ENCODE measurements around the gene SPATA16. TPM values are rescaled to one million over a fixed set of nuclear protein-coding genes. Genes with fewer than 3 reads are reported as not detected.

Gene SPATA16
- total RNA-seq, 1 experiment from 2014 or later, result not detected

GRCh38 chr3:172856795-172857742 lies 284.0 kb downstream of the SPATA16 start:
- in situ Hi-C loops (cut with HindIII; ENCODE audit: low sequenced_read_pairs), result no loop called here
- no peak for DNase-seq (ENCODE audit: low spot score)

DNA sequence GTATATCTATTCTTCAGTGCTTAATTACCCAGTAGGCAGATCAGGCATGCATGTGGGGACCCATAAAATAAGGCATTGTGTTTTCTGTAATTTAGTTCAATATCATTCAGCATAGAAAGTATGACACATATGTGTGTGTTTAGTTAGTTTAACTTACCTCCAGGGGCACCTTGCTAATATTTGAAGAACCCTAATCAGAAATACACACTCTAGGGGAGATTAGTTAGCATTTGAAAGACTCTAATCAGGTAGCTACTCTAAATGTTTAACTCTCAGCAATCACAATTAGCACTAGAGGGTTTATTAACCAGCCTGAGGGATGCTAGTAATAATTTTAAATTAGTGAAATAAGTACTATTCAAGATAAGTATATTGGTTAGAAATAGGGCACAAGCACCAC lies 286.0 kb downstream of the SPATA16 start:
- in situ Hi-C loops (cut with HindIII; ENCODE audit: low sequenced_read_pairs), result no loop called here
- no peak for DNase-seq (ENCODE audit: low spot score)

- in situ Hi-C loops (cut with HindIII; ENCODE audit: low sequenced_read_pairs), result no loop called here
- DNase-seq (ENCODE audit: low spot score), result no peak
These were observed 286.9 kb downstream of the SPATA16 start for GRCh38 chr3:172853921-172854666.

DNA sequence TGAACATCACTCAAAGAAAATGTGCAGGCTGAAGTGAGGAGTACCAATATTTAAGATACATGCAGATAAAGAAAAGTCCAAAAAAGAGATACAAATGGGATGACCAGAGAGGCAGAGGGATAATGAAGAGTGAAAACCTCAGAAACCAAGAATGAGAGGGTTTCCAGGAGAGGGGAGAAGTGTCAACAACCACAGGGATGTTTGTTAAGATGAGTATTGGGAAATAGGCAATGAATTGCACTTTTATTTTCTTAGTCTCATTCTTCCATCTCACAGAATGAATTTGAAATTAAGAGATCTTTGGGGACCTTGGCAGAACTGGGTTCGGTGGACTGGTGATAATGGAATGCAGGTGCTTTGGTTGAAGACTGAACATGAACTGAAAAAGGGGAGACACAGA lies 288.0 kb downstream of the SPATA16 start:
- no peak for DNase-seq (ENCODE audit: low spot score)
- in situ Hi-C loops (cut with HindIII; ENCODE audit: low sequenced_read_pairs), result no loop called here

- in situ Hi-C loops (cut with HindIII; ENCODE audit: low sequenced_read_pairs), result no loop called here
- DNase-seq (ENCODE audit: low spot score), result no peak
These were observed 292.1 kb downstream of the SPATA16 start for GRCh38 chr3:172848910-172849309.

- DNase-seq (ENCODE audit: low spot score), result no peak
- in situ Hi-C loops (cut with HindIII; ENCODE audit: low sequenced_read_pairs), result no loop called here
These were observed 293.7 kb downstream of the SPATA16 start for GRCh38 chr3:172847292-172847691.

DNA sequence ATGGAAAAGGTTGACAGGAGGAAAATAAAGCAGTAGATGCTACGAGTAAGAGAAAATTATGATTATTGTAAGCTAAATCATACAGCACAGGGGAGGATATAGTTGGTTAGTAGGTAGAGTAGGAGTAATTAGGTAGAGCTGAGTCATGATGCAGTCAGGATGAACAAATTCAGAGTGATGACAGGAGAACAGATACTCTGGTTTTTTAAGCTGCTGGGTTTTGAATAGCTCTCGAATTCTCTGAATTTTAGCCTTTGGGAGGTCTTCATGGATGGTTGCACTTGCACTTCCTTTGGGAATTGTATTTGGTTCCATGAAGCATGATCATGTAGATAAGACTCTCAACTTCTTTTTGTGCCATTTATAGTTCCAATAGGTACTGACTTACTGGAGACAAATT lies 294.3 kb downstream of the SPATA16 start:
- no peak for DNase-seq (ENCODE audit: low spot score)

GRCh38 chr3:172846103-172846561 lies 294.9 kb downstream of the SPATA16 start:
- no peak for DNase-seq (ENCODE audit: low spot score)
- in situ Hi-C loops (cut with HindIII; ENCODE audit: low sequenced_read_pairs), result no loop called here

More for the DNA sequence above, 294.3 kb downstream of the SPATA16 start:
- in situ Hi-C loops (cut with HindIII; ENCODE audit: low sequenced_read_pairs), result no loop called here

- in situ Hi-C loops (cut with HindIII; ENCODE audit: low sequenced_read_pairs), result no loop called here
- DNase-seq (ENCODE audit: low spot score), result no peak
These were observed 296.6 kb downstream of the SPATA16 start for GRCh38 chr3:172844428-172844827.

DNA sequence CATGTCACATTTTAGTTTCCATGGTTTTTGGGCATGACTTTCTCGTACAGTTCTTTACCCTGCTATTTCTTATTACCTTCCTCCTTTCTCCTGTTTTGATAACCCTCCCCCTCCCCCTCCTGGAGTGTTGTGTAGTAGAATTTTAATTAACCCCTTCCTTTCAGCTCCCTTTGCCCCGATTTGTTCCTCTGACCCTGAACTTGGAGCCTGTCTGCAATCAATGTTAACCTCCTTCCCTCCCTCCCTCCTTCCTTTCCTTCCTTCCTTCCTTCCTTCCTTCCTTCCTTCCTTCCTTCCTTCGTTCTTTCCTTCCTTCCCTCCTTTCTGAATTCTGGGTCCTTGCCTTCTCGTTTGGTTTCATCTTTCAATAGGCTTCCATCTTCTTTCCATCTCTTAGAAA lies 300.1 kb downstream of the SPATA16 start:
- no peak for DNase-seq (ENCODE audit: low spot score)
- in situ Hi-C loops (cut with HindIII; ENCODE audit: low sequenced_read_pairs), result no loop called here

DNA sequence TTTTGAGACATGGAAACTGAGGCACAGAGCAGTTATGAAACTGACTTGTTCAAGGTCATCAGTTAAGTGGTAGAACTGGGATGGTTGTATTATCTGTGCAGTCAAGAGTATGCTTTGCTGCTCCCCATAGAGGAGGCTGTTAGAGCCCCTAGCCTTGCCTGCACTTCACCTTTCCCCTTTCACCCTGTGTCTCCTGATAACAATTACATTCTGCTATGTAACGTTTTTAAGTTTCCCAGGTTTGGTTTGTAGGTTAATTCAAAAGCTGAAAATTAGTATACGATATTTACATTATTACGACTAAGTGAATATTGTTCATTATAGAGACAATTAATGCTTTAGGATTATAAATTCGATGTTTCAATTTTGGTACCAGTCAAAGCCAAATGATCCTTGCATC lies 300.6 kb downstream of the SPATA16 start:
- in situ Hi-C loops (cut with HindIII; ENCODE audit: low sequenced_read_pairs), result no loop called here
- DNase-seq (ENCODE audit: low spot score), result no peak

GRCh38 chr3:172839679-172840078 lies 301.4 kb downstream of the SPATA16 start:
- in situ Hi-C loops (cut with HindIII; ENCODE audit: low sequenced_read_pairs), result no loop called here
- DNase-seq (ENCODE audit: low spot score), result no peak
